Measurements from ENCODE around the gene BCCIP.
A peak's percentile ranks its signal among the peaks of the same experiment; 100 is the strongest.

The BCCIP gene

GRCh38 chr10:125822878-125823662 lies at the start of gene BCCIP, which contains the start of gene UROS:
TSS of gene BCCIP (plus strand) at chr10:125823546. CDS start at chr10:125823558, 12 bp downstream.
TSS of gene UROS (minus strand) at chr10:125823258. CDS start at chr10:125816499, 6,759 bp downstream.
- DNase-seq (ENCODE audit: low read depth in 1 of 2, low spot score in 1 of 2) = peak; percentile 89

- DNase-seq (ENCODE audit: low read depth in 1 of 2, low spot score in 1 of 2) = no peak
Measured at GRCh38 chr10:125773687-125774543, 49.4 kb upstream of the BCCIP start.

- no peak for DNase-seq (ENCODE audit: low read depth in 1 of 2, low spot score in 1 of 2)
Measured at GRCh38 chr10:125774581-125775191, 48.7 kb upstream of the BCCIP start.

- DNase-seq (ENCODE audit: low read depth in 1 of 2, low spot score in 1 of 2) = no peak
Measured at GRCh38 chr10:125775491-125776106, 47.7 kb upstream of the BCCIP start, which contains the start of gene MMP21. TSS of gene MMP21 (minus strand) at chr10:125775821. CDS start at chr10:125775821, 0 bp downstream.

GRCh38 chr10:125777806-125778205 lies 45.5 kb upstream of the BCCIP start:
- no peak for DNase-seq (ENCODE audit: low read depth in 1 of 2, low spot score in 1 of 2)

- no peak for DNase-seq (ENCODE audit: low read depth in 1 of 2, low spot score in 1 of 2)
Measured at GRCh38 chr10:125778556-125778955, 44.8 kb upstream of the BCCIP start.

GRCh38 chr10:125779403-125780327 lies 43.7 kb upstream of the BCCIP start:
- DNase-seq (ENCODE audit: low read depth in 1 of 2, low spot score in 1 of 2) = no peak

- DNase-seq (ENCODE audit: low read depth in 1 of 2, low spot score in 1 of 2) = no peak
Measured at GRCh38 chr10:125781374-125781773, 42.0 kb upstream of the BCCIP start.

- no peak for DNase-seq (ENCODE audit: low read depth in 1 of 2, low spot score in 1 of 2)
Measured at GRCh38 chr10:125782054-125782453, 41.3 kb upstream of the BCCIP start.

GRCh38 chr10:125782616-125783015 lies 40.7 kb upstream of the BCCIP start:
- DNase-seq (ENCODE audit: low read depth in 1 of 2, low spot score in 1 of 2) = no peak

GRCh38 chr10:125783408-125783807 lies 39.9 kb upstream of the BCCIP start:
- DNase-seq (ENCODE audit: low read depth in 1 of 2, low spot score in 1 of 2) = no peak

GRCh38 chr10:125783957-125784356 lies 39.4 kb upstream of the BCCIP start:
- no peak for DNase-seq (ENCODE audit: low read depth in 1 of 2, low spot score in 1 of 2)

GRCh38 chr10:125785791-125786190 lies 37.6 kb upstream of the BCCIP start:
- DNase-seq (ENCODE audit: low read depth in 1 of 2, low spot score in 1 of 2) = no peak

GRCh38 chr10:125788156-125789034 lies 35.0 kb upstream of the BCCIP start:
- no peak for DNase-seq (ENCODE audit: low read depth in 1 of 2, low spot score in 1 of 2)

- no peak for DNase-seq (ENCODE audit: low read depth in 1 of 2, low spot score in 1 of 2)
Measured at GRCh38 chr10:125792342-125793300, 30.7 kb upstream of the BCCIP start.

- DNase-seq (ENCODE audit: low read depth in 1 of 2, low spot score in 1 of 2) = no peak
Measured at GRCh38 chr10:125795128-125795527, 28.2 kb upstream of the BCCIP start.

GRCh38 chr10:125795637-125796190 lies 27.6 kb upstream of the BCCIP start:
- no peak for DNase-seq (ENCODE audit: low read depth in 1 of 2, low spot score in 1 of 2)

GRCh38 chr10:125797424-125797823 lies 25.9 kb upstream of the BCCIP start:
- DNase-seq (ENCODE audit: low read depth in 1 of 2, low spot score in 1 of 2) = no peak

Measured in activated CD4-positive, alpha-beta T cell treated with anti-CD3 and anti-CD28 coated beads, Interleukin-2, amount 50 U/mL, for 24 hours (primary cell).